Hematopoietic multipotent progenitor cell treated with erythropoietin and hydrocortisone succinate and interleukin-3 and kit ligand, for 4 days (in vitro differentiated cells): ENCODE measurements around the gene NSDHL.
"Not testable (repeated sequence)": the region's sequence is repeated elsewhere in the genome, so short reads cannot be mapped to it uniquely, and the experiment has no call there.

ENCODE experiments used
- DNase-seq: peaks from one replicate; pipeline ENCODE4 v3.0.0-alpha.2; 2015

The NSDHL gene

GRCh38 chrX:152830312-152831305 lies at the start of gene NSDHL, which contains the start of gene CETN2:
NSDHL (plus strand) TSS chrX:152831063; CDS start chrX:152846325, 15,262 bp downstream.
CETN2 (minus strand) TSS chrX:152830757; CDS start chrX:152830710, 47 bp downstream.
- peak; percentile 97 for DNase-seq

DNA sequence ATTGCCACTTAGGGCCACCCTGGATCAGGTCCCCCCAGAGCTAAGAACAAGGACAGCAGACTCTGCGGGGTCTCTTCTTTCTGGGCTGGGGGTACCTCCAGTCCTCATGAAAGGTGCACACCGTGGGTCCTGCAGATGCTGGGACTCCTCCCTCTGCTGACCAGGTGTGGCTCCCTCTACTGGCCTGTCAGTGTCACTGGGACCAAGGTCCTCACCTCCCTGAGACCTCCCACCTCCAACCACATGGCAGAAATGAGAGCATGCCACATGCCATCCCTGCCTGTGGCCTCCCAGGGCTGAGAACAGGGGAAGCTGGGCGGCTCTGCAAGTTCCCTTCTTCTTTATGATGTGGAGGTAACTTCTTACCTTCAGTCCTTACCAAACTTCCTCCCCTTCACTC lies 43.8 kb upstream of the NSDHL start:
- DNase-seq: not testable (repeated sequence)

- no peak for DNase-seq
Observed at GRCh38 chrX:152798945-152799344, 31.9 kb upstream of the NSDHL start.

DNA sequence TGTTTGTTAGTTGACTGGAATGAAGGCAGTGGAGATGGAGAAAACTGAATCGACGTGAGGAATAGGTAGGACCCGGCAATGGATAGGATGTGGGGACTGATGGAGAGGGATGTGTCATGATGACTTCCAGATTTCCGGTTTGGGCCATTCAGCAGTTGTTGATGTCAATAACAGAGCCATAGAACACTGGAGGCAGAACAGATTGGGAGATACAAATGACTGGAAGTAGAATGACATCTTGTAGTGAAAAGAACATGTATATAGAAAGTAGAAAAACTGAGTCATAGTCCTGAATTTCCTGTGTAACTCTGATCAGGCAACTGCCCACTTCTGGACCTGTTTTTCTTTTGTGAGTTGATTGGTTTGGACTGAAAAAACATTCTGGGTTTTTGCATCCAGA lies 24.8 kb upstream of the NSDHL start:
- DNase-seq: no peak

GRCh38 chrX:152810403-152810802 lies 20.5 kb upstream of the NSDHL start:
- no peak for DNase-seq

GRCh38 chrX:152813206-152813605 lies 17.7 kb upstream of the NSDHL start:
- DNase-seq: no peak

- no peak for DNase-seq
Observed at GRCh38 chrX:152814048-152814447, 16.8 kb upstream of the NSDHL start.

- peak; percentile 48 for DNase-seq
Observed at GRCh38 chrX:152817078-152817764, 13.6 kb upstream of the NSDHL start.

DNA sequence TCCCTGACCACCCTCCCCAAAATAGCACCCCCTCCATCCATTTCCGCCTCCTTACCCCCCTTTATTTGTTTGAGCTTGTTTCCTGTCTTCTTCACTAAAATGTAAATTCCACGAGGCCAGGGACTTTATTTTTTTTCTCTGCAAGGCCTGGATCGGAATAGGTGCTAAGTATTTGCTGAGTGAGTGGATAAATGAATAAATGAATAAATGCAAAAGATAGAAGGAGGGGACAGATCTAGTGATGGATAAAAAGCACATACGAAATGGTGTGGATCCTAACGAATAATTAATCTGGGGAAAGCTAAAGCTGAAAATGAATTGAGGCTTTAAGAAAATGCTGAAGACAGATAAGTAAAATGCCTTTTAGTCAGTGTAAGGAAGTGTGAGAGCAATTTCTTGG lies 12.5 kb upstream of the NSDHL start:
- DNase-seq: no peak

DNA sequence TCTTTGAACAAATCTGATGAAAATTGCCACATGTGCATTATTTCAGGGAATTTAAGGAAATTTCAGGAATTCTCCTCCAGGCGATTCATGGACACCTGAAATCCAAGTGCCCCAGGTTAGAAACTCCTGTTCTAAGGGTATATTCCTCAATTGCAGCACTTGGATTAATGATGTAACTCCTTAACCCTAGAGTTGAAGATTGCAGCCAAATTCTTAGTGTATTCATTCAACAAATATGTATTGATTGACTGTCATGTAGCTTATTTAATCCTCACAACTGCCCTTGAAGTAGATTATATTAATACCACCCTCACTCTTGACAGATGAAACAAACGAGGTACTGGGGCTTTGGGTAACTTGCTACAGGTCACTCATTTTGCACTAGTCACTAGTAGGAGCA lies 11.6 kb upstream of the NSDHL start:
- no peak for DNase-seq

DNA sequence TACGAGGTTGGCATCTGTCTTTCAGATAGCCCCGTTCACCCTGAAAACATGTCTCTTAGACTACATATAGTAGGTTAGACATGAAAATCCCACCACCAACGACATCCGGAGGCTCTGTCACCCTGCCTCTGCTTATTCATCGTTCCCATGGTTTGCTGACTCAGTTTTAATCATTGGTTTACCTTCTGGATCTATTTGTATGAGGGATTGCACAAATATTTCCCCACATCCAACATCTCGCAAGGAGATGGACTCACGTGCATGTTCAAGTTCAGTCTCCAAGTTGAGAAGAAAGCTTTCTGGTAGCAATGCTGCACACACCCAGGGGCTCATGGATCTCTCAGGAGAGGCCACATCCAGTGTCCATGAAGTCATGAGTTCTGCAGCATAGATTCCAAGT lies 11.1 kb upstream of the NSDHL start:
- DNase-seq: no peak

DNA sequence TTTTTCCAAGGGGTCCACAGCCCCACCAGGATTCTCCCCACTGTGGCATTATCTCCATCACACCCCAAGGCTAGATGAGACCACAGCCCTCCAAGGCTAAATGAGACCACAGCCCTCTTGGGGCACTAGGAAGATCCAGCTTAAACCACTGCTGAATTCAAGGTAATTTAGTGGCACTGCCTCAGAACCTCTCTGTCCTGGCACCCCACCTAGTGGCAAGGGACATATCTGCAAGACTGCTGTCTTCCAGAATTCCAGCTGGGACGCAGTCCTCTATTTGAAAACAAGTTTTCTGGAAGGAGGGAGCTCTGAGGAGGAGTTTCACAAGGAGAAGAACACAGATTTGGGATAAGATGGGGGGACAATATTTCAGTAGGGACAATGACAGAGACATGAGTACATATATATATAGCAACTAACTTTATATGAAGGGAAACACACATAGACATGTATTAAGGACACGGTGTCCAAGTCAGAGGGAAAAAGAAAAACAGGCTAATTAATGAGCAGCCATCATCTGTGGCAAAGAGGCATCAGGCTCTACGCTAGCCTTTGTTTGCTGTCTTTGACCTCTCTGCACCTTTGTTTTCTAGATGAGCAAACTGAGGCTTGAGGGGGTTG lies 9.6 kb upstream of the NSDHL start:
- peak; percentile 39 for DNase-seq

DNA sequence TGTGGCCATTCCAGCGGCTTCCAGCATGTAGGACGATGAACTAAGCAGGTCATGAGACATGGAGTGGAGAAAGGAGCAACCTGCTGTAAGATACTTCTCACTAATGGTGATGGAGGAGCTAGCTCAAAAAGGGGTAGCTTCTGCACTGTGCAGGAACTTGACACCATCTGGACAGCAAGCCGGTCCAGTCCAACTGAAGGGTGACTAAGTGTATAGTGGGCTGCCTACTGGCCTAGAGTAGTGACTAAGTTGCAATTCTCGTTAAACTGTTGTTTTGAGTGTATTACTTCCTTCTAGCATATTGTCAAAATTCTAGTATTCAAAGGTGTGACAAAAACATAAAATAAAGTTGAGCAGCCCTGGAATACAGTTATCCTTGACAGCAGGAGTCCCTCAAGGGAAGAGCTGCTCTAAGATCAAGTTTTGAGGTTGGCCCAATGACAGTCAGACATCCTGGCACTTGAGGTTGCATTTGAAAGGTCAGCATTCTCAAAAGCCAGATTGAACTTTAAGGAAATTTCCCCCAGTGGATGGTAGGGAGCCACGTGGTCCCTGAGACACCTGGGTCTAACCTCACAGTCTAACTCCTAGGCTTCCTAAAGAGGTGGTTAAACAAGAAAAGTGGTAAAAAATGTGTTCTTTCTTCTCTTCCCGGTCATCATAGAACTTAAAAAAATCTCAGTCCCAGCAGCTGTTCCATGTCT lies 8.3 kb upstream of the NSDHL start:
- DNase-seq: no peak

DNA sequence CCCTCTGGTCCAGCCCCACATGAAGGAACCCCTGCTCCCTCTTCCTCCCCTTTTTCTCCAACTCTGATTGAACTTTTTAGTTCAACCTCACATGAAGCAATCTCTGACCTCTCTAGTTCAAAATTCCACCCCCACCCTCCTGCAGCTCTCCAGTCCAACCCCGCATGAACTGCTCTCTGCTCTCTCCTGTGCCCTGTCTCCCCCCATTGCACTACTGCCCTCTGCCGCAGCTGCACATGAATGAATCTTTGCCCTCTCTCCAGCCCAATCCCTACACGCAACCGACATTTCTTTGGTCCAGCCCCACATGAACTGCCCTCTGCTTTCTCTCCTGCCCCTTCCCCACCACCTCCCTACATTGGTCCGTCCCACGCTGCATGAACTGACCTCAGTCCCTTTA lies 7.2 kb upstream of the NSDHL start:
- DNase-seq: no peak

- DNase-seq: no peak
Observed at GRCh38 chrX:152824841-152825374, 6.0 kb upstream of the NSDHL start.

GRCh38 chrX:152831391-152831790 lies 528 bp downstream of the NSDHL start:
- DNase-seq: peak; percentile 10

DNA sequence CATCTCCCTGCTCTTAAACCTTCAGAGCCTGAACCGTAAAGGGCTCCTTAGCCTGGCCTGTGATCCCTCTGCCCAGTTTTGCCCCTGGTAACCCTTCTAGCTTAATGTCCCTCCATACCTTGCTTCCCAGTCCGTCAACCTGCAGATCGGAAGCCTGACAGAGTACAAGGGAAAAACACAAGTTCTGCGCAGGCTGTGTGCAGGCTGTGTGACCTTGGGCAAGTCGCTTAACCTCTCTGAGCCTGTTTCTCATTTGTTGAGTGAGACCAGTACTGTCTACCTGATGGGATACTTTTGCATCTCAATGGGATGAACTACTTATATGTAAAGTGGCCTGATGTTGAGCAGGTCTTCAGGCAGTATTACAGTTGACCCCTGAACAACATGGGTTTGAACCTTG lies 1.7 kb downstream of the NSDHL start:
- DNase-seq: no peak

DNA sequence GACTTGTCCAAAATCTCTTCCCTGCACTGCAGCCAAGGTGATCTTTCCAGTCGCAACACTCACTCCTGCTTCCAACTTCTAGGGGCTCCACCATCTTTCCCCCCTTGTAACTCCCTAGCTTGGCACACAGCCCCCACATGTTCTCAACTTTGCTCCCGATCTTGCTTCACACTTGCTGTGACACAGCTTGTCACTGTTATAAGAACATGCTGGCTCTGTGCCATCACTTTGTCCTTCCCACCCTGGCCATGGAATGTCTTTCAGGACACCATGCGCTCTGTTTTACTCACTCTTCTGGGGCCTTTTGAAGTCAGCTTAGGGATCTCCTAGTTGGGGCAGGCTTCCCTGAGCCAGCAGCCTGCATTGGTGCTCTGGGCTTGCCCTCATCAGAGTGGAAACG lies 2.5 kb downstream of the NSDHL start:
- DNase-seq: no peak

- DNase-seq: not testable (repeated sequence)
Observed at GRCh38 chrX:152835470-152835869, 4.6 kb downstream of the NSDHL start.

GRCh38 chrX:152842772-152843338 lies 12.0 kb downstream of the NSDHL start:
- no peak for DNase-seq

DNA sequence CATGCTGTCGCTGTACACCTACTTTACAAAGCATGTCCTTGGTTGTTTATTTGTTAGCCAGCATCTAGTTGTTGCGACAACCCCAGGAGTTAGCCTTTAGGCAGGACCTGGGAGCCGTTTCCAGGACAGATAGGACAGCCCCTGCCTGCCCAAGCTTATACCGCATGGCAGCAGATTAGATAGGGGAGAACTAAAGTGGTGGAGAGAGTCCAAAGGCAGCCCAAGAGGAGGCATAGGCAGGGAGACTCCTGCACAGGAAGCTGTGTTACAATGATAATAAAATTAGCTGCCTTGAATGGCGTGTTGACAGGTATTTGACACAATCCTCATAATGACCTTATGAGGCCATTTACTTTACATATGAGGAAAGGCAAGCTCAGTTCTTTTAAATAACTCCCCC lies 13.0 kb downstream of the NSDHL start:
- peak; percentile 81 for DNase-seq

DNA sequence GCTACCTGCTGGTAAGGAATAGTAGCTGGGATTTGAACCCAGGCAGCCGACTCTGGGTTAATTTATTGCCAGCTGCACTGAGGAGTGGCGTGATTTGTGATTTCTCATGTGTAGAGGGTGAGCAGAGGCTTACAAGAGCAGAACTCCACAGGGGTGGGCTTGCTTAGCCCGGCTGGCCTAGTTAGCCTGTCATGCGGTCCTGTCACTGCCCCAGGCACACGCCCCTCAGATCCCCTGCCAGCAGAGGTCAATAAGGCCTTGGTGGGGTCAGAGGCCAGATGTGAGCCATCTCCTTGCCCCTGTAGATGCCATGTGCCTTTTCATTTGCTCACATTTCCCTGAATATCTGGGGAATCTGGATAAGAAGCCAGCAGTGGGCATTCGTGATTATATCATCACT lies 13.4 kb downstream of the NSDHL start:
- DNase-seq: no peak
